Measurements from ENCODE around the gene HELLS.

DNA sequence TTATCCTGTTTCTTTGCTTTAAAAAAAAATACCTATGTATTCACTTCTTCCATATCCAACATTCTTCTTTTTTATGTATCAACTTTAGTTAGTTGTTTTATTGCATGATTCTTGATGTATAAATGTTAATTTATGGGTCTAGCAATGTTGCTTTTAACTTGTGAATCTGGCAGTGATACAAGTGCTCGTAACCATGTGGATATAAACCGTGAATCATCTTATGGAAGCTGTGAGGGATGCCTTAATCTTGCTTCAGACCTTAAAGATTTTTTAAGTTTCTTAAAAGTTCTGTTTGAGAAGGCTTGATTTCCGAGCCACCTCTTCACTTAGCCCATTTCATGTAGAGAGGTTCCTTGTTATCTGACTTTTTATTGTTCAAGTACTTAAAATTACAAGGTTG, 25.9 kb downstream of the HELLS start:
- TF ChIP-seq, protein P1, sequence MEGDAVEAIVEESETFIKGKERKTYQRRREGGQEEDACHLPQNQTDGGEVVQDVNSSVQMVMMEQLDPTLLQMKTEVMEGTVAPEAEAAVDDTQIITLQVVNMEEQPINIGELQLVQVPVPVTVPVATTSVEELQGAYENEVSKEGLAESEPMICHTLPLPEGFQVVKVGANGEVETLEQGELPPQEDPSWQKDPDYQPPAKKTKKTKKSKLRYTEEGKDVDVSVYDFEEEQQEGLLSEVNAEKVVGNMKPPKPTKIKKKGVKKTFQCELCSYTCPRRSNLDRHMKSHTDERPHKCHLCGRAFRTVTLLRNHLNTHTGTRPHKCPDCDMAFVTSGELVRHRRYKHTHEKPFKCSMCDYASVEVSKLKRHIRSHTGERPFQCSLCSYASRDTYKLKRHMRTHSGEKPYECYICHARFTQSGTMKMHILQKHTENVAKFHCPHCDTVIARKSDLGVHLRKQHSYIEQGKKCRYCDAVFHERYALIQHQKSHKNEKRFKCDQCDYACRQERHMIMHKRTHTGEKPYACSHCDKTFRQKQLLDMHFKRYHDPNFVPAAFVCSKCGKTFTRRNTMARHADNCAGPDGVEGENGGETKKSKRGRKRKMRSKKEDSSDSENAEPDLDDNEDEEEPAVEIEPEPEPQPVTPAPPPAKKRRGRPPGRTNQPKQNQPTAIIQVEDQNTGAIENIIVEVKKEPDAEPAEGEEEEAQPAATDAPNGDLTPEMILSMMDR (IDR thresholded peaks at IDR 0.05 in 2 of 3, conservative IDR thresholded peaks at IDR 0.05 in 1 of 3; ENCODE audit: control insufficient read depth in 2 of 3, extremely low read depth in 1 of 3, insufficient read depth in 1 of 3, low read depth in 3 of 3, low read length in 3 of 3) = no peak
- TF ChIP-seq TARDBP (IDR thresholded peaks at IDR 0.05; ENCODE audit: borderline replicate concordance) (no peak), RB1 (IDR thresholded peaks at IDR 0.05; ENCODE audit: borderline replicate concordance) (no peak), JUNB (IDR thresholded peaks at IDR 0.05) (no peak), BHLHE40 (IDR thresholded peaks at IDR 0.05; ENCODE audit: borderline replicate concordance in 1 of 2, low read depth in 2 of 2, low read length in 1 of 2) (no peak), CREB1 (IDR thresholded peaks at IDR 0.05; ENCODE audit: low read depth) (no peak), TAF1 (IDR thresholded peaks at IDR 0.05; ENCODE audit: borderline replicate concordance, low read depth, low read length) (no peak), HDAC6 (IDR thresholded peaks at IDR 0.05; ENCODE audit: unreplicated experiment) (no peak), HDAC2 (IDR thresholded peaks at IDR 0.05) (no peak), SMC3 (IDR thresholded peaks at IDR 0.05; ENCODE audit: borderline replicate concordance, low read length) (no peak), POLR2AphosphoS2 (IDR thresholded peaks at IDR 0.05; ENCODE audit: low read depth, low read length) (no peak)
- TF ChIP-seq, protein P2, sequence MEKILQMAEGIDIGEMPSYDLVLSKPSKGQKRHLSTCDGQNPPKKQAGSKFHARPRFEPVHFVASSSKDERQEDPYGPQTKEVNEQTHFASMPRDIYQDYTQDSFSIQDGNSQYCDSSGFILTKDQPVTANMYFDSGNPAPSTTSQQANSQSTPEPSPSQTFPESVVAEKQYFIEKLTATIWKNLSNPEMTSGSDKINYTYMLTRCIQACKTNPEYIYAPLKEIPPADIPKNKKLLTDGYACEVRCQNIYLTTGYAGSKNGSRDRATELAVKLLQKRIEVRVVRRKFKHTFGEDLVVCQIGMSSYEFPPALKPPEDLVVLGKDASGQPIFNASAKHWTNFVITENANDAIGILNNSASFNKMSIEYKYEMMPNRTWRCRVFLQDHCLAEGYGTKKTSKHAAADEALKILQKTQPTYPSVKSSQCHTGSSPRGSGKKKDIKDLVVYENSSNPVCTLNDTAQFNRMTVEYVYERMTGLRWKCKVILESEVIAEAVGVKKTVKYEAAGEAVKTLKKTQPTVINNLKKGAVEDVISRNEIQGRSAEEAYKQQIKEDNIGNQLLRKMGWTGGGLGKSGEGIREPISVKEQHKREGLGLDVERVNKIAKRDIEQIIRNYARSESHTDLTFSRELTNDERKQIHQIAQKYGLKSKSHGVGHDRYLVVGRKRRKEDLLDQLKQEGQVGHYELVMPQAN (conservative IDR thresholded peaks at IDR 0.05) = no peak
- TF ChIP-seq, protein P3, sequence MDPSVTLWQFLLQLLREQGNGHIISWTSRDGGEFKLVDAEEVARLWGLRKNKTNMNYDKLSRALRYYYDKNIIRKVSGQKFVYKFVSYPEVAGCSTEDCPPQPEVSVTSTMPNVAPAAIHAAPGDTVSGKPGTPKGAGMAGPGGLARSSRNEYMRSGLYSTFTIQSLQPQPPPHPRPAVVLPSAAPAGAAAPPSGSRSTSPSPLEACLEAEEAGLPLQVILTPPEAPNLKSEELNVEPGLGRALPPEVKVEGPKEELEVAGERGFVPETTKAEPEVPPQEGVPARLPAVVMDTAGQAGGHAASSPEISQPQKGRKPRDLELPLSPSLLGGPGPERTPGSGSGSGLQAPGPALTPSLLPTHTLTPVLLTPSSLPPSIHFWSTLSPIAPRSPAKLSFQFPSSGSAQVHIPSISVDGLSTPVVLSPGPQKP (IDR thresholded peaks at IDR 0.05; ENCODE audit: low read depth, low read length) = no peak
- TF ChIP-seq, protein P4, sequence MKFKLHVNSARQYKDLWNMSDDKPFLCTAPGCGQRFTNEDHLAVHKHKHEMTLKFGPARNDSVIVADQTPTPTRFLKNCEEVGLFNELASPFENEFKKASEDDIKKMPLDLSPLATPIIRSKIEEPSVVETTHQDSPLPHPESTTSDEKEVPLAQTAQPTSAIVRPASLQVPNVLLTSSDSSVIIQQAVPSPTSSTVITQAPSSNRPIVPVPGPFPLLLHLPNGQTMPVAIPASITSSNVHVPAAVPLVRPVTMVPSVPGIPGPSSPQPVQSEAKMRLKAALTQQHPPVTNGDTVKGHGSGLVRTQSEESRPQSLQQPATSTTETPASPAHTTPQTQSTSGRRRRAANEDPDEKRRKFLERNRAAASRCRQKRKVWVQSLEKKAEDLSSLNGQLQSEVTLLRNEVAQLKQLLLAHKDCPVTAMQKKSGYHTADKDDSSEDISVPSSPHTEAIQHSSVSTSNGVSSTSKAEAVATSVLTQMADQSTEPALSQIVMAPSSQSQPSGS (IDR thresholded peaks at IDR 0.05; ENCODE audit: low read length) = no peak

Data from GM12878 (cell line).